K562 (cell line): ENCODE results near the gene MAGI2. TPM values are rescaled to one million over a fixed set of nuclear protein-coding genes. Genes with fewer than 3 reads are reported as not detected.

Experiments used
- ATAC-seq: fragments of 200-7000 bp; cut with Tn5 transposase; 3 replicates; pipeline ENCODE4 v1.9.1; 2020; ENCODE audit warnings: moderate library complexity
- BruUV-seq: library from RNA; stranded (reverse); fragments of 400-500 nt; replicated peaks from 2 replicates; lab custom pipeline; 2021; lab: Mats Ljungman, UMichigan
- CTCF ChIA-PET: fragments of 300-600 bp; formaldehyde crosslinking; extraction: SDS; loops from one replicate; lab custom pipeline; 2021; ENCODE audit warnings: low intra/inter-chr PET ratio; lab: Yijun Ruan, JAX
- POLR2A ChIA-PET: fragments of 300-600, 350-650 bp; sonication (Branson Sonifier 250); formaldehyde crosslinking; extraction: SDS; loops from one replicate; lab custom pipeline; 2021; ENCODE audit warnings: antibody characterized with exemption, inconsistent platforms; lab: Yijun Ruan, JAX
- DNase-seq, 4 experiments: peaks; one replicate each; pipeline versions ENCODE4 v3.0.0 to v3.0.0-alpha.2; 2011 to 2018; ENCODE audit warnings: low spot score in 3 of 4, mixed read lengths in 3 of 4; ENCODE audit errors: extremely low read depth in 1 of 4
- FAIRE-seq: peaks from 2 replicates; lab custom pipeline; 2011; peaks lifted over from hg19 to GRCh38; lab: Jason Lieb, UNC
- H2AFZ ChIP-seq: 2 replicates; pipeline ENCODE4 v1.6.0; 2011; ENCODE audit warnings: low read depth, low read length, control low read depth, inconsistent platforms
- H3K27ac ChIP-seq: fragments of 200-600 bp; 3 replicates; pipeline ENCODE4 v1.8.0; 2011; ENCODE audit warnings: low read depth, mild to moderate bottlenecking, control low read depth, inconsistent platforms, low read length, moderate library complexity, mixed read lengths; ENCODE audit errors: extremely low read depth
- H3K27me3 ChIP-seq, 2 experiments: fragments of 300-600 bp in 1 of 2; 2 replicates in 1 of 2; 3 replicates in 1 of 2; pipeline versions ENCODE4 v1.6.0 to v1.8.0; 2011; ENCODE audit warnings: inconsistent platforms in 2 of 2, low read length in 2 of 2, mild to moderate bottlenecking in 1 of 2, mixed read lengths in 1 of 2, moderate library complexity in 1 of 2; ENCODE audit not compliant: control insufficient read depth in 2 of 2, insufficient read depth in 2 of 2
- H3K36me3 ChIP-seq: fragments of 300-600 bp; 3 replicates; pipeline ENCODE4 v1.8.0; 2011; ENCODE audit warnings: mild to moderate bottlenecking, low read length, inconsistent platforms; ENCODE audit not compliant: control insufficient read depth, insufficient read depth
- H3K4me1 ChIP-seq, 2 experiments: fragments of 200-600 bp in 1 of 2; replicated peaks in 1 of 2; 2 replicates in 1 of 2; 3 replicates in 1 of 2; pipeline versions ENCODE4 v1.5.1 to v1.8.0; 2011; ENCODE audit warnings: inconsistent platforms in 2 of 2, low read length in 2 of 2, mild to moderate bottlenecking in 1 of 2, mixed read lengths in 1 of 2, moderate library complexity in 1 of 2; ENCODE audit not compliant: control insufficient read depth in 2 of 2, insufficient read depth in 2 of 2
- H3K4me2 ChIP-seq: 2 replicates; pipeline ENCODE4 v1.6.1; 2011; ENCODE audit warnings: low read length, control low read depth, inconsistent platforms, mixed read lengths; ENCODE audit not compliant: insufficient read depth
- H3K4me3 ChIP-seq: fragments of 200-600 bp; sonication (generic), shearing (Covaris generic); 2 replicates; pipeline ENCODE4 v1.5.1; 2016; ENCODE audit warnings: control low read depth, inconsistent platforms
- H3K79me2 ChIP-seq: fragments of 200-600 bp; 3 replicates; pipeline ENCODE4 v1.8.0; 2011; ENCODE audit warnings: low read length, inconsistent platforms; ENCODE audit not compliant: control insufficient read depth, insufficient read depth
- H3K9ac ChIP-seq, 2 experiments: 2 replicates each; pipeline versions ENCODE4 v1.6.0 to v1.6.1; 2011; ENCODE audit warnings: low read depth in 2 of 2, low read length in 2 of 2, control low read depth in 1 of 2, inconsistent platforms in 1 of 2, mild to moderate bottlenecking in 1 of 2, mixed read lengths in 1 of 2; ENCODE audit not compliant: insufficient read depth in 1 of 2
- H3K9me1 ChIP-seq: one replicate; pipeline ENCODE4 v1.6.0; 2011; ENCODE audit warnings: inconsistent platforms, mild to moderate bottlenecking, low read length, moderate library complexity; ENCODE audit not compliant: control insufficient read depth, insufficient read depth
- H3K9me3 ChIP-seq: replicated peaks from 2 replicates; pipeline ENCODE4 v1.5.1; 2011; ENCODE audit warnings: low read depth, low read length, inconsistent platforms; ENCODE audit not compliant: control insufficient read depth, insufficient read depth
- H4K20me1 ChIP-seq: replicated peaks from 2 replicates; pipeline ENCODE4 v1.6.1; 2011; ENCODE audit warnings: low read length, inconsistent platforms, mixed read lengths; ENCODE audit not compliant: control insufficient read depth, insufficient read depth
- CGGBP1 ChIP-seq: fragments of 250-450 bp; sonication (Bioruptor Pico); IDR thresholded peaks from 2 replicates; pipeline ENCODE4 v1.9.0; 2021; ENCODE audit warnings: mild to moderate bottlenecking
- MEF2D ChIP-seq: conservative IDR thresholded peaks from 2 replicates; pipeline ENCODE4 v1.6.1; 2016; ENCODE audit warnings: low read depth, missing genetic modification characterization, missing compliant biosample characterization
- MXD1 ChIP-seq: fragments of 250-450 bp; sonication (Bioruptor Pico); IDR thresholded peaks from 2 replicates; pipeline ENCODE4 v1.8.0; 2021; ENCODE audit warnings: borderline replicate concordance, mild to moderate bottlenecking, moderate library complexity; ENCODE audit not compliant: poor library complexity, severe bottlenecking
- PKNOX1 ChIP-seq: fragments of 450-650 bp; IDR thresholded peaks from 2 replicates; pipeline ENCODE4 v1.6.1; 2016
- RBM15 ChIP-seq: fragments of 200-400 bp; formaldehyde crosslinking; IDR thresholded peaks from 2 replicates; pipeline ENCODE4 v1.6.1; 2018; ENCODE audit warnings: mild to moderate bottlenecking, low read length, moderate library complexity; ENCODE audit not compliant: insufficient read depth
- RERE ChIP-seq: sonication (generic); formaldehyde crosslinking; IDR thresholded peaks from 2 replicates; pipeline ENCODE4 v1.8.0; 2023; ENCODE audit warnings: missing genetic modification reagents, mild to moderate bottlenecking, borderline replicate concordance
- SAFB ChIP-seq: fragments of 200-400 bp; formaldehyde crosslinking; IDR thresholded peaks from 2 replicates; pipeline ENCODE4 v1.6.1; 2017; ENCODE audit warnings: low read depth, low read length, borderline replicate concordance
- SOX6 ChIP-seq: fragments of 450-650 bp; IDR thresholded peaks from 2 replicates; pipeline ENCODE4 v1.6.1; 2014; ENCODE audit warnings: mild to moderate bottlenecking
- SP2 ChIP-seq: IDR thresholded peaks from 2 replicates; pipeline ENCODE4 v1.6.1; 2011; ENCODE audit warnings: mild to moderate bottlenecking, low read depth, low read length, moderate library complexity; ENCODE audit not compliant: poor library complexity, severe bottlenecking; ENCODE audit errors: extremely low read depth
- TSHZ1 ChIP-seq: fragments of 250-450 bp; sonication (Bioruptor Pico); IDR thresholded peaks from 2 replicates; pipeline ENCODE4 v1.4.0; 2020; ENCODE audit warnings: mild to moderate bottlenecking, moderate library complexity
- U2AF2 ChIP-seq: fragments of 200-400 bp; formaldehyde crosslinking; optimal IDR thresholded peaks from 2 replicates; pipeline ENCODE3; 2017; ENCODE audit warnings: low read depth, mild to moderate bottlenecking, low read length
- WGBS: fragments of 100-300 bp; shearing (Covaris generic); methylation state at CpG from one replicate; pipeline ENCODE4 v1.1.6; 2016; ENCODE audit warnings: low coverage, mixed read lengths; ENCODE audit not compliant: insufficient coverage; ENCODE audit errors: missing lambda C conversion rate; 5-methylcytosine and 5-hydroxymethylcytosine counted together
- in situ Hi-C: fragments of 300-500 bp; cut with MboI; formaldehyde crosslinking; loops from 4 replicates; pipeline ENCODE4 v1.15.0; 2018; ENCODE audit warnings: inconsistent platforms, mixed read lengths
- intact Hi-C: fragments of 100-400 bp; cut with micrococcal nuclease; formaldehyde crosslinking; loops from 2 replicates; pipeline ENCODE4 v1.14.2; 2022
- polyA plus RNA-seq, 8 experiments: library from polyadenylated mRNA; depleted of rRNA in 4 of 8; stranded (reverse) in 5 of 8; unstranded in 3 of 8; fragments of >200 nt; fragmentation: Nextera tagmentation in 2 of 8; fragmentation: Illumina TruSeq in 1 of 8; extraction: Ambion mirVana in 2 of 8; extraction: Trizol in 1 of 8; gene quantifications; 2 replicates each; pipeline versions ENCODE4 v1.2.1 to v1.2.3, GENCODE V29; 2011 to 2014; ENCODE audit warnings: inconsistent platforms in 1 of 8, missing spikeins in 1 of 8
- total RNA-seq, 7 experiments: library from RNA; depleted of rRNA in 6 of 7; stranded (reverse); fragments of >200 nt in 6 of 7; fragmentation: Illumina TruSeq in 2 of 7; extraction: Trizol in 2 of 7; gene quantifications; 2 replicates each; pipeline versions ENCODE4 v1.2.1 to v1.2.3, GENCODE V29; 2011 to 2021; ENCODE audit warnings: low replicate concordance in 1 of 7

MAGI2 gene
- total and polyA plus RNA-seq, 9 of the 15 experiments (the other 6 are each of a cell fraction or from before 2014, with no cell fraction given): 0.27 to 1.4 (median 0.70) TPM

- H3K9me3 ChIP-seq: no peaks in the 10 kb centered on the region
- H3K9ac ChIP-seq: no peak overlapping the region
- POLR2A ChIA-PET: no interaction called here
- FAIRE-seq: no peak
- BruUV-seq: no TSS peak
- no peaks in the 10 kb centered on the region for H3K79me2 ChIP-seq
- intact Hi-C loops (no loop called here), in situ Hi-C loops (no loop called here)
- H3K4me2 ChIP-seq: no peak overlapping the region
- ATAC-seq: no peak
- CTCF ChIA-PET: no interaction called here
- DNase-seq: no peak
- WGBS: 0% methylated on average over 2 of the region's 2 CpGs
- no peaks in the 10 kb centered on the region for H4K20me1 ChIP-seq
- no peaks in the 10 kb centered on the region for H3K27me3 ChIP-seq
- no peak overlapping the region for H3K27ac ChIP-seq
- H3K4me3 ChIP-seq: no peak overlapping the region
- H2AFZ ChIP-seq: no peak overlapping the region
- H3K36me3 ChIP-seq: no peaks in the 10 kb centered on the region
- H3K4me1 ChIP-seq: no peaks in the 10 kb centered on the region
- H3K9me1 ChIP-seq: no peaks in the 10 kb centered on the region
- TF ChIP-seq PKNOX1 (no peak), CGGBP1 (CRISPR knock-in tag) (no peak), TSHZ1 (CRISPR knock-in tag) (no peak), SAFB (no peak), RBM15 (no peak), SP2 (no peak), SOX6 (no peak), U2AF2 (no peak), RERE (no peak), MEF2D (tag) (no peak), MXD1 (CRISPR knock-in tag) (no peak)
These were observed 1095.8 kb downstream of the MAGI2 start for GRCh38 chr7:78357709-78358108.
